T-helper 22 cell (primary cell): ENCODE data around the gene H3-3A.
"Not testable (repeated sequence)": the region's sequence is repeated elsewhere in the genome, so short reads cannot be mapped to it uniquely, and the experiment has no call there.

Source experiments
- DNase-seq: peaks from one replicate; pipeline ENCODE4 v3.0.0-alpha.2; 2020; ENCODE audit warnings: low read depth

Gene H3-3A

DNA sequence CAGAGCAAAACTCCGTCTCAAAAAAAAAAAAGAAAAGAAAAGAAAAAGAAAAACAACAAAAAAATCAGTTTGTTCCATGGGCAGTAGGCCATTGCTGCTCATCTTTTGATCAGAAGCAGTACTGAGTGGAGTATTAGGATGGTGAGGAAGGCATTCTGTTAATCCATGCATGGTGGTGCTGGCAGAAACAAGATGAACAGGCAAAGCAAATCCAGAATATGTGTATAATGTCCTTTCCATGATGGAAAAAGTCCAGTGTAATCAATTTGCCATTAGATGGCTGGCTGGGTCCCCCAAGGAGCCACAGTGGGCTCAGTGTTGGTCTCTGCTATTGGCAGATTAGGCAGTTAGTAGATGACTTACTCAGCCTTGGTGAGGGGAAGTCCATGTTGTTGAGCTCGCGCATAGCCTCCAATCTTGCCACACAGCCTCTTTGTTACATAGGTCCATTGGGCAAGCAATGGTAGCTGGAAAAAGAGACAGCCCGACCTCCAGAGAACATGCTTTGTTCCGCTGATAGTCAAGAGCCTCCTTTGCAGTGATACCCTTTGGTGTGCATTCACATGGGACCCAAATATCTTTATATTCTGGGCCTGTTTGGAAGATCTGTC lies 23.3 kb downstream of the H3-3A start:
- DNase-seq: no peak

- DNase-seq: no peak
Measured at GRCh38 chr1:226086776-226087175, 24.3 kb downstream of the H3-3A start.

GRCh38 chr1:226091461-226091860 lies 28.9 kb downstream of the H3-3A start:
- no peak for DNase-seq

DNA sequence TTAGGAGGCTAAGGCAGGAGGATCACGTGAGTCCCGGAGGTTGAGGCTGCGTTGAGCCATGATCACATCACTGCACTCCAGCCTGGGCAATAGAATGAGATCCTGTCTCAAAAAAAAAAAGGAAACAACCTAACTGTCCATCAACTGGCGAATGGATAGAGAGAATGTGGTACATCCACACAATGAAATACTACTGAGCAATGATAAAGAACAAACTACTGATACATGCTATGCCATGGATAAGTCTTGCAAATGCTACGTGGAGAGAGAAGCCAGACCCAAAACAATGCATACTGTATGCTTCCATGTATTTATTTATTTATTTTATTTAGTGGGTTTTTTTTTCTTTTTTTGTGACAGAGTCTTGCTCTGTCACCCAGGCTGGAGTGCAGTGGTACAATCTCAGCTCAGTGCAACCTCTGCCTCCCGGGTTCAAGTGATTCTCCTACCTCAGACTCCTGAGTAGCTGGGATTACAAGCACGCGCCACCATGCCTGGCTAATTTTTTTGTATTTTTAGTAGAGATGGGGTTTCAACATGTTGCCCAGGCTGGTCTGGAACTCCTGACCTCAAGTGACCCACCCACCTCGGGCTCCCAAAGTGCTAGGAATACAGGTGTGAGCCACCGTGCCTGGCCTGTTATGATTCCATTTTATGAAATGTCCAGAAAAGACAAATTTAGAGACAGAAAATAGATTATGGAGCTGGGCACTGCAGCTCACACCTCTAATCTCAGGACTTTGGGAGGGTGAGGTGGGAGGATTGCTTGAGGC lies 29.7 kb downstream of the H3-3A start:
- not testable (repeated sequence) for DNase-seq

- DNase-seq: no peak
Measured at GRCh38 chr1:226092965-226093364, 30.4 kb downstream of the H3-3A start.

GRCh38 chr1:226093621-226094020 lies 31.1 kb downstream of the H3-3A start:
- DNase-seq: no peak

GRCh38 chr1:226094451-226094850 lies 31.9 kb downstream of the H3-3A start:
- no peak for DNase-seq

DNA sequence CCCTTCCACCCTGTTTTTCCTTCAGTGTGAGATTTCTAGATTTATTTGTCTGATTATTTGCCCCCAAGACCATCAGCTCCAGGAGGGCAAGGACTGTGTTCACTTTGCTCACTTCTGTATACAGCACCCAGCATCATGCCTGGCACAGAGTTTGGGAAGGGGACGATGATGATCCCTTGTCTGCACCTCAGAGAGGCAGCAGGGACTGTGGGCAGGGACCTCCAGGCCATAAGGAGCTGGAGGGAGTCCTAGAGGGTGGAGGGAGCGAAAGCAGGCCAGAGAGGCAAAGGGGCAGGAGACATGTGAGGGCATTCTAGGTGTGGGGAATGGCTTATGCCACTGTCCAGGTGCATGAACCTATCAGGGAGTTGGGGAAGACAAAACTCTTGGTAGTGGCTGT lies 32.8 kb downstream of the H3-3A start:
- no peak for DNase-seq

DNA sequence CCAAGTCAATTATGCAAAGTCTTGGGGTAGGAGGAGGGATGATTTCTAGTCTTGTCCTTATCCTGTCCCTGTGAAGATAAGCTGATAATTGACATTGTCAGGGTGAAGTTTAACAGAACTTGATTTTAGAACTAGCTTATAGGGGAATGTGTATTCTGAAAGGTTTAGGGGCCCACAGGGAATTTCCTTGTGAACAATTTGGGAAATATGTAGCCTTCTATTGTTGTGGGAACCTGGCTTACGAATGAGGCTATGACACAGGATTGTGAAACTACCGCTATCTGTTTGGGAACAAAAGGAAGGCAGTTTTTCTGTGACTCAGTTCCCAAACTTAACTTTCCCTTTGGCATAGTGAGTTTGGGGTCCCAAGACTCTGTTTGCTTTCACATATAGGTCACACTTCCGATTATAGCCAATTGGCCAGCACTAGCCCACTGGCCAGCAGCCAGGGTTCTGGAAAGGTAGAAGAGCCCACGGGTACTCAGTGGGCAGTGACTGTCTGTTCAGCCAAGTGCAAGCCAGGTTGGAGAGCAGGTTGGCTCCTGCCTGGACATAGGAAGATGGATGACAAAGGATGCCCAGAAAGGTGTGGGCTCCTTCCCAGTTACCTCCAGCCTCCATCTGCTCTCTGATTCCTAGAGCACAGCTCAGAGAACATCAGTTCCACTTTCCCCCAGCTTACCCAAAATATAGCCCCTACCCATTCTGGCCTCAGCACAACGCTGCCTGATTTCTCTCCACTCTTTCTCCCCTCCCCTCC lies 35.5 kb downstream of the H3-3A start:
- DNase-seq: no peak

GRCh38 chr1:226098870-226099835 lies 36.6 kb downstream of the H3-3A start:
- no peak for DNase-seq

GRCh38 chr1:226100436-226101391 lies 38.2 kb downstream of the H3-3A start:
- DNase-seq: no peak

DNA sequence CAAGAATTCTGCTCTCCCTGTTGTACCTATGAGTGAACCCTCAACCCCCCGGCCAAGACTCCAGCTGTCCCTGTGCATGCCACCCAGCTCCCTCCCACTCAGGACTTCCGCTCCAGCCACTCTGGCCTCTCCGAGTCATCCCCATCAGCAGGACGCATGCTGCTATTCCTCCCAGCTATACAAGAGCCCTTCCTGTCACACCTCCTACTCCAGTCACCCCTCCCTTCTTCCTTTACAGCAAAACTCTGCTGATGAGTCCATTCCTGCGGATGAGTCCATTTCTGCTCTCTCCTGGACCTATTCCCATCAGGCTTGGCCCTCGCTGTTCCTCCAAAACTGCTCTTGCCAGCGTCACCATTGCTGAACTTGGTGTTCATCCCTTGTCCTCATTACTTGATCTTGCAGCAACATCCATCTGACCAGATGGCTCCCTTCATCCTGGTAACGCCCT lies 42.2 kb downstream of the H3-3A start:
- no peak for DNase-seq

DNA sequence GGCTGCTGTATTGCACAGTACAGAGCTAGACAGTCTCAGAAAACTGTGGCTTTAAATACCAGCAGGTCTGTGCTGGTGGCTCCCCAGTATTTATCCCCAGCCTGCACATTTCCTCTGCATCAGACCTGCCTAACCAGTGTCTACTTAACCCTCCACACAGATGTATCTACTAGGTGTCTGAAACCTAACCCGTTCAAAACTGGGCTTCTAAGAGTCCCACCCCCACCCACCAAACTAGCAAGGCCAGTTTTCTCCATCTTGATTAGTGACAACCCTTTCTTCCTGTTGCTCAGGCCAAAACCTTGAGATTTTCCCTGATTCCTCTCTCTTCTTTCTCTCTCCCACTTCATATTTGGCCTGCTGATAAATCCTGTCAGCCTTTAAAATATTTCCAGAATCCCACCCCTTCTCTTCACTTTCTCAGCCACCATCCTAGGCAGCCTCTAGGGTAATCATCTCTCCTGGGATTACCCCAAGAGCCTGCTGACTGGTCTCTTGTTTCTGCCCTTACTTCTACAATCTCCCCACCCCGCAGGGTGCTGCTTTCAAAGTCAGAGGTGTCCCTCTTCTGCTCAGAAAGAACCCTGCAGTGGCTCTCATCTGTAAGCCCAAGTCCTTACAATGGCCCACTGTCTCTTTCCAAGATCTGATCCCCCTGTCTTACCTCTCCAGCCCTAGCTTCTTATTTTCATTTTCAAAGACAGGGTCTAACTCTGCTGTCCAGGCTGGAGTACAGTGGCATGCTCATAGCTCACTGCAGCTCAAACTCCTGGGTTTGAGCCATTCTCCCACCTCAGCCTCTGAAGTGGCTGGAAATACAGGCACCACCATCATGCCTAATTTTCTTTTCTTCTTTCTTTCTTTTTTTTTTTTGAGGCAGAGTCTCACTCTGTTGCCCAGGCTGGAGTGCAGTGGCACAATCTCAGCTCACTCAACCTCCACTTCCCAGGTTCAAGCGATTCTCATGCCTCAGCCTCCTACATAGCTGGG lies 45.2 kb downstream of the H3-3A start:
- DNase-seq: no peak

DNA sequence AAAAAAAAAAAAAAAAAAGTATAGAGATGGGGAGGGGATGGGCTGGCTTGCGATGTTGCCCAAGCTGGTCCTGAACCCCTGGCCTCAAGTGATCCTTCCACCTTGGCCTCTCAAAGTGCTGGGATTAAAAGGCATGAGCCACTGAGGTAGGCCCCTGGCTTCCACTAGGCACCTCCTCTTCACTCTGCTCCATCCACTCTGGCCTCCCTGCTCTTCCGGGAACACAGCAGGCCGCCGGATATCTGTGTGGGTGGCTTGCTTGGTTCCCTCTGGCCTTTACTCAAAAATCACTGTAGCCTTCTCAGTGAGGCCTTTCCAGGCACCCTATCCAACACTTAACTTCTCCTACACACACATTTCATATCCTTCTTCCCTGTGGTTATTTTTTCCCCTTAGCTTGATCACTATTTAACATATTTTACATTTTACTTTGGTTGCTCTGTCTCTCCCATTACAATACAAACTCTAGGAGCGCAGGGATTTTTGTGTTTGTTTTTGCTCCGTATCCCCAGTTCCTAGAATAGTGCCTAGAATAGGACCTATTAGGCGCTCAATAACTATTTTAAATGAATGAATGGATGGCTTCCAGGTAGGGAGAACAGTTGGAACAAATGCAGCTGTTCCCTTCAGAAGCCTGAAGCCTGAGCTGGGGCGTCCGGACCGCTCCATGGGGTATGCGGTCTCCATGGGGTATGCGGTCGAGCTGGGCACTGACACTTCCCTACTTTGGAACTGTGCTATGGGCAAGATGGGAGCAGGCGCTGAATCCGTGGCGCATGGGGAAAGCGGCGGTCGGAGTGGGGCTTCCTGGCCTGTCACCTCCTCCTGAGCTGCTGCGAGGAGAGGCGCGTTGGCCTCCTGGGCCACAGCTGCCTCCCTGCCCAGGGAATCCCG lies 46.7 kb downstream of the H3-3A start:
- DNase-seq: no peak

- peak; percentile 63 for DNase-seq
Measured at GRCh38 chr1:226109829-226110248, 47.3 kb downstream of the H3-3A start.

DNA sequence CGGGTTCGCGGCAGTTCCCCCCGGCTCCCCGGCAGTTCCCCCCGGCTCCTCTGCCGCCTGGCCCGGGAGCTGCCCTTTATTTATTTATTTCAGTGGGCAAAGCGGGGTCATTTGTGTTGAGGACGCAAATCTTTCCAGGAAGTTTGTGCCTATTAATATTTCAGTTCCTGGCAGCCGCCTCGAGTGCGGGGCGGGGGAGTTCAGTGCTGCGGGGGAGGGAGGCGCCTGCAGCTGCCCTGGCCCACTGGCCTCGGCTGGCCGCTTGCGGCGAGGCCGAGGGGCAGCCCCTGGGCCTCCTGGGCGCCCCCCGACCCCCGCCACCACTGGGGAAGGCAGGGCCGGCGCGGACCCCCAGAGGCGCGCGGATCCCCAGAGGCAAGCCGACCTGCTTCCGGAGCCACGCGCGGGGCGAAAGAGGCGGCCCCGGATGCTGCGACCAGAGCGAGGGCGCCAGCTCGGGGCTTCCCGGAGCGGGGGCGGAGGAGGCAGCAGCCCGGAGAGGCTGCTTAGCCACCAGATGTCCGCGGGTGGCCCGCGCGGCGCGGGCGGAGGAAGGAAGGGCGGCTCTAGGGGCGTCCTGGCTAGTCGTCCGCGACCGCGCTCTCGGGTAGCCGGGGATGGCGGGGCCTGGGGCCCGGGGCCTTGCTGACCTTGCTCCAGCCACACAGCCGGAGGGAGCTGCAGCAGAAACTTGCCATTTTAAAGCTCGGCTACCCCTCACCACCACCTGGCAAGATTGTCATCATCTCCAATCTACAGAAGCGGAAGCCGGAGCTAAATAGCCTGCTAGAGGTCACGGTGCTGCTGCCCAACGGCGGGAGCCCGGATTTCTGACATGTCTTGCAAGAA lies 48.0 kb downstream of the H3-3A start:
- peak; percentile 13 for DNase-seq
